Measurements from ENCODE around the gene CHCHD4.

CHCHD4 gene

DNA sequence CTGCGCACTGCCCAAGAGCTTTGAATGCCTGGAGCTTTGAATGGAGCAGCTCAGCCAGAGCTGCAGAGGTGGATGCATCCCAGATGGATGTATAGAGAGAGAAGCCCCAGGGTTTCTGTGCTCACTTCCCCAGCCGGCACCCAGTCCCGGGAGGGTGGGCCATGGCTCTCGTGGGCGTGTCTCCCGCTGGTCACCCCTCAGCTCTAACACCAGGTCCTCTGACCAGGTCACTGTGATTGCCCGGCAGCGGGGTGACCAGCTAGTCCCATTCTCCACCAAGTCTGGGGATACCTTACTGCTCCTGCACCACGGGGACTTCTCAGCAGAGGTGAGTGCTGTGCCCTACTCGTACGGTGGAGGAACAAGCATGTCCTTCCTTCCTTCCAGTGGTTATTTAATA, 10.9 kb upstream of the CHCHD4 start:
- H3K4me2 ChIP-seq (ENCODE audit: low read length): no peak overlapping the region
- TF ChIP-seq, protein P1, sequence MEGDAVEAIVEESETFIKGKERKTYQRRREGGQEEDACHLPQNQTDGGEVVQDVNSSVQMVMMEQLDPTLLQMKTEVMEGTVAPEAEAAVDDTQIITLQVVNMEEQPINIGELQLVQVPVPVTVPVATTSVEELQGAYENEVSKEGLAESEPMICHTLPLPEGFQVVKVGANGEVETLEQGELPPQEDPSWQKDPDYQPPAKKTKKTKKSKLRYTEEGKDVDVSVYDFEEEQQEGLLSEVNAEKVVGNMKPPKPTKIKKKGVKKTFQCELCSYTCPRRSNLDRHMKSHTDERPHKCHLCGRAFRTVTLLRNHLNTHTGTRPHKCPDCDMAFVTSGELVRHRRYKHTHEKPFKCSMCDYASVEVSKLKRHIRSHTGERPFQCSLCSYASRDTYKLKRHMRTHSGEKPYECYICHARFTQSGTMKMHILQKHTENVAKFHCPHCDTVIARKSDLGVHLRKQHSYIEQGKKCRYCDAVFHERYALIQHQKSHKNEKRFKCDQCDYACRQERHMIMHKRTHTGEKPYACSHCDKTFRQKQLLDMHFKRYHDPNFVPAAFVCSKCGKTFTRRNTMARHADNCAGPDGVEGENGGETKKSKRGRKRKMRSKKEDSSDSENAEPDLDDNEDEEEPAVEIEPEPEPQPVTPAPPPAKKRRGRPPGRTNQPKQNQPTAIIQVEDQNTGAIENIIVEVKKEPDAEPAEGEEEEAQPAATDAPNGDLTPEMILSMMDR (IDR thresholded peaks at IDR 0.05): no peak
- peaks cover 3% of the 10 kb centered on the region for H3K79me2 ChIP-seq
- H3K9me3 ChIP-seq (ENCODE audit: control insufficient read depth, low read length): no peaks in the 10 kb centered on the region
- H2AFZ ChIP-seq: no peak overlapping the region
- no peak overlapping the region for H3K4me3 ChIP-seq (ENCODE audit: low read depth, low read length)
- no peaks in the 10 kb centered on the region for H3K36me3 ChIP-seq (ENCODE audit: control insufficient read depth, insufficient read depth, low read length)
- no peak overlapping the region for H3K27ac ChIP-seq
- H3K27me3 ChIP-seq (ENCODE audit: control insufficient read depth, insufficient read depth, low read length): no peaks in the 10 kb centered on the region
- H3K9ac ChIP-seq: no peak overlapping the region
- H3K4me1 ChIP-seq: no peaks in the 10 kb centered on the region

DNA sequence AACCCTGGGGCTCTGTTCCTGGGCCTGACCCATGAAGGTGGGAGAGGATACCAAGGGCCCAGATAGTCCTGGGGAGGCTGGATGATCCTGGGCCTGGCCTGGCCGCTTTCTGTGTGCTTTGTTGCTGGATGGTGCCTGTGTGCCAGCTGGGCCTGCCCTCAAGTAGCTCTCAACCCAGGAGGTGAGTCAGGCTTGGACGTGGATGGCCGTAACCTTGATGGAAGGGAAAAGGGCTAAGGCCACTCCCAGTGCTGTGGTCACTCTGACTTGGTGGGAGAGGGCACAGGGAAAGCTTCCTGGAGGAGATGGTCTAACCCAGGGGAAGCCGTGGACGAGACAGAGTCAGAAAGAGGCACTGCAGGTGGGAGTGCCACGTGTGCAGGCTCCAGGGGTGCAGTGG, 9.6 kb upstream of the CHCHD4 start:
- Histone ChIP-seq H3K27me3 (ENCODE audit: control insufficient read depth, insufficient read depth, low read length) (no peaks in the 10 kb centered on the region), H3K27ac (no peak overlapping the region), H3K79me2 (peaks cover 11% of the 10 kb centered on the region), H3K9ac (no peak overlapping the region), H3K4me2 (ENCODE audit: low read length) (no peak overlapping the region), H3K36me3 (ENCODE audit: control insufficient read depth, insufficient read depth, low read length) (no peaks in the 10 kb centered on the region), H2AFZ (no peak overlapping the region), H3K4me3 (ENCODE audit: low read depth, low read length) (no peak overlapping the region), H3K9me3 (ENCODE audit: control insufficient read depth, low read length) (no peaks in the 10 kb centered on the region), H3K4me1 (no peaks in the 10 kb centered on the region)
- TF ChIP-seq, protein P1 (IDR thresholded peaks at IDR 0.05): no peak

- no peaks in the 10 kb centered on the region for H3K27me3 ChIP-seq (ENCODE audit: control insufficient read depth, insufficient read depth, low read length)
- no peak overlapping the region for H3K4me3 ChIP-seq (ENCODE audit: low read depth, low read length)
- no peak overlapping the region for H2AFZ ChIP-seq
- no peak overlapping the region for H3K9ac ChIP-seq
- H3K4me1 ChIP-seq: no peaks in the 10 kb centered on the region
- peaks cover 13% of the 10 kb centered on the region for H3K79me2 ChIP-seq
- H3K9me3 ChIP-seq (ENCODE audit: control insufficient read depth, low read length): no peaks in the 10 kb centered on the region
- H3K27ac ChIP-seq: no peak overlapping the region
- no peak overlapping the region for H3K4me2 ChIP-seq (ENCODE audit: low read length)
- H3K36me3 ChIP-seq (ENCODE audit: control insufficient read depth, insufficient read depth, low read length): no peaks in the 10 kb centered on the region
- TF ChIP-seq, protein P1 (IDR thresholded peaks at IDR 0.05): no peak
Observed at GRCh38 chr3:14133876-14134275, 9.2 kb upstream of the CHCHD4 start.

GRCh38 chr3:14133188-14133800, 8.6 kb upstream of the CHCHD4 start:
- Histone ChIP-seq H3K9ac (no peak overlapping the region), H3K36me3 (ENCODE audit: control insufficient read depth, insufficient read depth, low read length) (no peaks in the 10 kb centered on the region), H3K27me3 (ENCODE audit: control insufficient read depth, insufficient read depth, low read length) (no peaks in the 10 kb centered on the region), H2AFZ (no peak overlapping the region), H3K4me2 (ENCODE audit: low read length) (no peak overlapping the region), H3K4me1 (no peaks in the 10 kb centered on the region), H3K27ac (no peak overlapping the region), H3K4me3 (ENCODE audit: low read depth, low read length) (no peak overlapping the region), H3K79me2 (peaks cover 19% of the 10 kb centered on the region), H3K9me3 (ENCODE audit: control insufficient read depth, low read length) (no peaks in the 10 kb centered on the region)
- TF ChIP-seq, protein P1 (IDR thresholded peaks at IDR 0.05): no peak

DNA sequence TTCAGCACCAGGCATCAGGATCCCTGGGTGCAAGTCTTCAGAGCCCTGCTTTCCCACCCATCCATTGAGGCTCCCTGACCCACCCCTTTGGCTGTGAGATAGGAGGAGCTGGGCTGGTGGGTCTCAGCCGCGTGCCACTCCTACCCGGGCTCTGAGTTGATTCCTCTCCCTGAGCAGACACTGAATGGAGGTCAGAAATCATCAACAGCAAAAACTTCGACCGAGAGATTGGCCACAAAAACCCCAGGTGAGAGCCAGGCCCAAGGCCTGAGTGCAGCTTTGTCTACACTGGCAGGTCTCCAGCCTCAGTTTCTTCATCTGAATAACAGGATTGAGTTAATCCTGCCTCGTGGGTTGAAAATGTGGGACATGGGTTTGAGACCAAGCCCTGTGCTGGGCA, 8.0 kb upstream of the CHCHD4 start:
- TF ChIP-seq, protein P1 (IDR thresholded peaks at IDR 0.05): no peak

More for the DNA sequence above, 8.0 kb upstream of the CHCHD4 start:
- H3K4me1 ChIP-seq: no peaks in the 10 kb centered on the region
- H3K9ac ChIP-seq: no peak overlapping the region
- H3K4me2 ChIP-seq (ENCODE audit: low read length): no peak overlapping the region
- H3K27ac ChIP-seq: no peak overlapping the region
- H3K4me3 ChIP-seq (ENCODE audit: low read depth, low read length): no peak overlapping the region
- H3K9me3 ChIP-seq (ENCODE audit: control insufficient read depth, low read length): no peaks in the 10 kb centered on the region
- H3K27me3 ChIP-seq (ENCODE audit: control insufficient read depth, insufficient read depth, low read length): no peaks in the 10 kb centered on the region
- no peaks in the 10 kb centered on the region for H3K36me3 ChIP-seq (ENCODE audit: control insufficient read depth, insufficient read depth, low read length)
- H3K79me2 ChIP-seq: peaks cover 25% of the 10 kb centered on the region
- H2AFZ ChIP-seq: no peak overlapping the region
